IPS-15b (cell line): Measurements from ENCODE around the gene ESX1.
"Not testable (repeated sequence)": the region's sequence is repeated elsewhere in the genome, so short reads cannot be mapped to it uniquely, and the experiment has no call there.

Source experiments
- H3K27me3 ChIP-seq: one replicate; pipeline ENCODE4 v1.6.1; 2013; ENCODE audit warnings: low read length; ENCODE audit not compliant: control insufficient read depth, insufficient read depth
- H3K36me3 ChIP-seq: one replicate; pipeline ENCODE4 v1.6.1; 2013; ENCODE audit warnings: low read length; ENCODE audit not compliant: control insufficient read depth, insufficient read depth
- H3K4me1 ChIP-seq: one replicate; pipeline ENCODE4 v1.6.1; 2013; ENCODE audit warnings: mild to moderate bottlenecking, low read length; ENCODE audit not compliant: control insufficient read depth, insufficient read depth
- H3K4me3 ChIP-seq: one replicate; pipeline ENCODE4 v1.5.1; 2013; ENCODE audit warnings: low read depth, low read length
- H3K9ac ChIP-seq: one replicate; pipeline ENCODE4 v1.6.1; 2013; ENCODE audit warnings: low read depth, mild to moderate bottlenecking, low read length
- H3K9me3 ChIP-seq: one replicate; pipeline ENCODE4 v1.6.1; 2013; ENCODE audit warnings: mild to moderate bottlenecking, low read length; ENCODE audit not compliant: control insufficient read depth, insufficient read depth

The ESX1 gene

GRCh38 chrX:104253567-104254441 is 929 bp downstream of the ESX1 start:
- Histone ChIP-seq H3K27me3 (peaks cover 96% of the 10 kb centered on the region), H3K9ac (no peak overlapping the region)

GRCh38 chrX:104250470-104250869 is 4.3 kb downstream of the ESX1 start:
- peaks cover 97% of the 10 kb centered on the region for H3K27me3 ChIP-seq

More at GRCh38 chrX:104253567-104254441, 929 bp downstream of the ESX1 start:
- H3K9me3 ChIP-seq: no peaks in the 10 kb centered on the region
- no peaks in the 10 kb centered on the region for H3K36me3 ChIP-seq
- H3K4me3 ChIP-seq: peak overlapping the region; percentile 65
- H3K4me1 ChIP-seq: peaks cover 7% of the 10 kb centered on the region

GRCh38 chrX:104230060-104230459 is 24.7 kb downstream of the ESX1 start:
- H3K36me3 ChIP-seq, H3K27me3 ChIP-seq, H3K4me3 ChIP-seq, H3K9me3 ChIP-seq, H3K9ac ChIP-seq, H3K4me1 ChIP-seq: not testable (repeated sequence)

More at GRCh38 chrX:104250470-104250869, 4.3 kb downstream of the ESX1 start:
- no peaks in the 10 kb centered on the region for H3K36me3 ChIP-seq
- peaks cover 2% of the 10 kb centered on the region for H3K4me1 ChIP-seq
- H3K9me3 ChIP-seq: no peaks in the 10 kb centered on the region
- H3K9ac ChIP-seq: no peak overlapping the region
- H3K4me3 ChIP-seq: no peak overlapping the region

- peaks cover 17% of the 10 kb centered on the region for H3K27me3 ChIP-seq
- no peak overlapping the region for H3K9ac ChIP-seq
- no peaks in the 10 kb centered on the region for H3K36me3 ChIP-seq
- no peak overlapping the region for H3K4me3 ChIP-seq
- no peaks in the 10 kb centered on the region for H3K9me3 ChIP-seq
- H3K4me1 ChIP-seq: no peaks in the 10 kb centered on the region
Observed at GRCh38 chrX:104211187-104211586, 43.5 kb downstream of the ESX1 start.

GRCh38 chrX:104205548-104205947 is 49.2 kb downstream of the ESX1 start:
- Histone ChIP-seq H3K4me1 (no peaks in the 10 kb centered on the region), H3K9me3 (no peaks in the 10 kb centered on the region), H3K9ac (no peak overlapping the region), H3K27me3 (peaks cover 12% of the 10 kb centered on the region), H3K36me3 (no peaks in the 10 kb centered on the region), H3K4me3 (no peak overlapping the region)
